Stimulated activated naive B cell treated with anti-CD40 and anti-IgM and Interleukin-4, amounts not matched to agents 10 μg/mL and 1 μg/mL and 100 μg/mL, for 72 hours (primary cell): ENCODE results near the gene ELF2.

Experiments used
- ATAC-seq, 2 donors: fragments of 150-1000 bp; cut with Tn5 transposase; replicated peaks; 2 replicates each; pipeline ENCODE4 v1.10.0; 2021; ENCODE audit warnings: moderate library complexity in 1 of 2
- DNase-seq: peaks from one replicate; pipeline ENCODE4 v3.0.0; 2021
- H3K27ac Mint-ChIP-seq: one replicate; pipeline ENCODE4 v1.8.0; 2022; ENCODE audit warnings: mild to moderate bottlenecking, mixed read lengths
- H3K27me3 Mint-ChIP-seq, 2 donors: one replicate each; pipeline ENCODE4 v1.8.0; 2022; ENCODE audit warnings: mixed read lengths in 2 of 2
- H3K36me3 Mint-ChIP-seq, 2 donors: one replicate each; pipeline ENCODE4 v1.8.0; 2022; ENCODE audit warnings: mixed read lengths in 2 of 2, mild to moderate bottlenecking in 1 of 2
- H3K4me1 Mint-ChIP-seq, 2 donors: one replicate each; pipeline ENCODE4 v1.8.0; 2022; ENCODE audit warnings: mixed read lengths in 2 of 2, mild to moderate bottlenecking in 1 of 2
- H3K4me3 Mint-ChIP-seq, 2 donors: one replicate each; pipeline ENCODE4 v1.8.0; 2022; ENCODE audit warnings: mild to moderate bottlenecking in 2 of 2, mixed read lengths in 2 of 2, moderate library complexity in 1 of 2
- H3K9me3 Mint-ChIP-seq, 2 donors: one replicate each; pipeline ENCODE4 v1.8.0; 2022; ENCODE audit warnings: mixed read lengths in 2 of 2, mild to moderate bottlenecking in 1 of 2

ELF2 gene

DNA sequence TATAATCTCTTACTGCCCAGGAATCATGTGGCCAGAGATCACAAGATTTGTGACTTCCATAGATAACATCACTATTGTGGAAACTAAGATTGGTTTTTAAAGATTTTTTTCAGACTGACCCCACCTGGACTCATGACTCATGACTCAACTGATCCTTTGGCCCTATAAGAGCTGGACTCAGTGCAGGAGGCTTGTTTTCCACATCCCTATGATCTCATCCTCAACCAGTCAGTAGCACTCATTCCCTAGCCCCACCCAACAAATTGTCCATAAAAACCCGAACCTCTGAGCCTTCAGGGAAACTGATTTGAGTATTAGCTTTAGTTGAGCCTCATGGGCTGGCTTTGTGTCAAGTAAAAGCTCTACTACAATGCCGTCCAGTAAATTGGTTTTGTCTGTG, 169.4 kb downstream of the ELF2 start:
- DNase-seq (no peak), ATAC-seq (no peak)
- no peaks in the 10 kb centered on the region for H3K27me3 Mint-ChIP-seq
- H3K4me3 Mint-ChIP-seq, result no peak overlapping the region
- no peak overlapping the region for H3K27ac Mint-ChIP-seq
- peaks cover 0 to 3% of the 10 kb centered on the region in 2 donors for H3K9me3 Mint-ChIP-seq
- peaks cover 0 to 4% of the 10 kb centered on the region in 2 donors for H3K36me3 Mint-ChIP-seq
- H3K4me1 Mint-ChIP-seq, result no peaks in the 10 kb centered on the region
